Retinal pigment epithelial cell (primary cell): ENCODE data around the gene PHC2.

Experiments
- DNase-seq: peaks from one replicate; pipeline ENCODE4 v3.0.0-alpha.2; 2010; ENCODE audit warnings: low read depth
- H3K4me3 ChIP-seq: 2 replicates; pipeline ENCODE4 v1.5.1; 2011; ENCODE audit warnings: mild to moderate bottlenecking, low read length, control low read depth, moderate library complexity
- CTCF ChIP-seq: conservative IDR thresholded peaks from 2 replicates; pipeline ENCODE4 v1.5.1; 2011; ENCODE audit warnings: low read depth, low read length, control low read depth, inconsistent platforms

The PHC2 gene

GRCh38 chr1:33371334-33371733 is 59.6 kb downstream of the PHC2 start:
- TF ChIP-seq CTCF: no peak
- no peak overlapping the region for H3K4me3 ChIP-seq
- no peak for DNase-seq

- TF ChIP-seq CTCF: no peak
Measured at GRCh38 chr1:33370827-33371226, 60.1 kb downstream of the PHC2 start.

GRCh38 chr1:33370301-33370700 is 60.6 kb downstream of the PHC2 start:
- TF ChIP-seq CTCF: no peak
- DNase-seq: no peak
- no peak overlapping the region for H3K4me3 ChIP-seq

More at GRCh38 chr1:33370827-33371226, 60.1 kb downstream of the PHC2 start:
- DNase-seq: no peak
- H3K4me3 ChIP-seq: no peak overlapping the region

DNA sequence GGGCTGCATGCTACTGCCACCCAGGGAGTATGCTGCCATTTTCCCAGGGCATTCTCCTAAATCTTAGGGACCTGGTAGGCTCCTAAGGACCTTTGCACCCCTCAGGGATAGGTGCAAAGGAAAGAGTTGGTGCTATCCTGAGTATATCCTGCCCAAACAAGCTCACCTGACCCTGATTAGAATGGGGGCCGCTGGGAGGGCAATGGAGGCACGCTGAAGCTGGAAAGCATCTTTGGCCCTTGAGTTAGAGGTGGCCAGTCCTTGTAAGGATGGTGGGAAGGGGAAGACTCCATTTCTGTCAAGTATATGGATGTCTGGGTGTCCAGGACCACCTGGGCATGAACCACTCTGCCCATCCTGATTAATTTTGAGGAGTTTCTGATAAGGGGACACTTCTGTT is 61.1 kb downstream of the PHC2 start:
- H3K4me3 ChIP-seq: no peak overlapping the region
- no peak for TF ChIP-seq CTCF
- DNase-seq: no peak

DNA sequence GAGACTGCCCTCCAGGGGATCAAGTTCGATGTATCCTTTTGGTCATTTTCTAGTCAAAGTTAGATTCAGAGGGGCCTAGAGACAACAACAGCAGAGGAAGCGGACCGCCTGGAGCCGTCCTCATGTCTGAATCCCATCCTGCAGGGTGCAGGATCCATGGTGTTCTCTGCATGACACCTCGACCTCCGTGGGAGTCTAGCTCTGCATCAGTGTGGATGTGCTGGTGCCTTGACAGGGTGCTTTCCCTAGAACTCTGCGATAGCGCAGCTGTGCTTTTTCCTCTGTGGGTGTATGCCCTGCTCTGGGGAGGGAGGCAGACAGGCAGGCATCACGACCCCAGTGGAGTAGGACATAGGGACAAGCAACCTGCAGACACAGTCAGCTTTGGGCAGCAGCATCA is 61.8 kb downstream of the PHC2 start:
- TF ChIP-seq CTCF: no peak
- DNase-seq: no peak
- no peak overlapping the region for H3K4me3 ChIP-seq

DNA sequence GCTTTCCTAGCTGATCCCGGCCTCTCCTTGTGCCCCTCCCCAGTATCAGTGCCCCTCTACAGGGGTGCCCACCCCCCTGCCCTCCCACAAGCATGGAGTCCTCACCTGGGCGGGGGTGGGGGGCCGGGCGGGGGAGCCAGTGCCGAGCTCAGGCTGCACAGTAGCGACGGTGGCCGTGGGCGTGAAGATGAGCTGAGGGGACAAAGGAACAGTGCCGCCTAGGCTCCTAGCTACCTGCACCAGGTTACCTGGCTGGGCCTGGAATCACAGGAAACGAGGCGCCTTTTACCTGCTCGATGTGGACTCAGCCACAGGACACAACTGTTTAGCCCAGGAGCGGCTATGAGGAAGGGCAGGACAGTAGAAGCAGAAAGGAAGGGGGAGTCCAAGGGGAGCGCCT is 62.5 kb downstream of the PHC2 start:
- no peak for DNase-seq
- no peak overlapping the region for H3K4me3 ChIP-seq
- no peak for TF ChIP-seq CTCF

- no peak for DNase-seq
- H3K4me3 ChIP-seq: no peak overlapping the region
Measured at GRCh38 chr1:33367485-33368405, 63.1 kb downstream of the PHC2 start.

More at GRCh38 chr1:33367485-33368405, 63.1 kb downstream of the PHC2 start:
- peak; percentile 96 for TF ChIP-seq CTCF
